Fibroblast of villous mesenchyme (primary cell): ENCODE data around the gene STIM1. TPM values are rescaled to one million over a fixed set of nuclear protein-coding genes. Genes with fewer than 3 reads are reported as not detected.

Experiments used
- DNase-seq: peaks from one replicate; pipeline ENCODE4 v3.0.0-alpha.2; 2010; ENCODE audit warnings: low read depth
- H3K4me3 ChIP-seq: 2 replicates; pipeline ENCODE4 v1.5.1; 2011; ENCODE audit warnings: low read depth, mild to moderate bottlenecking, low read length
- total RNA-seq: library from RNA; depleted of rRNA; stranded (reverse); fragments of >200 nt; gene quantifications from 2 replicates; pipeline ENCODE4 v1.2.3, GENCODE V29; 2012
- TF ChIP-seq, protein P1 (sequence below): IDR thresholded peaks from 2 replicates; pipeline ENCODE4 v1.5.1; 2012; ENCODE audit warnings: low read depth, mild to moderate bottlenecking, low read length; ENCODE audit not compliant: insufficient read depth

STIM1 gene
- total RNA-seq, 1 donor = 36.7 TPM

DNA sequence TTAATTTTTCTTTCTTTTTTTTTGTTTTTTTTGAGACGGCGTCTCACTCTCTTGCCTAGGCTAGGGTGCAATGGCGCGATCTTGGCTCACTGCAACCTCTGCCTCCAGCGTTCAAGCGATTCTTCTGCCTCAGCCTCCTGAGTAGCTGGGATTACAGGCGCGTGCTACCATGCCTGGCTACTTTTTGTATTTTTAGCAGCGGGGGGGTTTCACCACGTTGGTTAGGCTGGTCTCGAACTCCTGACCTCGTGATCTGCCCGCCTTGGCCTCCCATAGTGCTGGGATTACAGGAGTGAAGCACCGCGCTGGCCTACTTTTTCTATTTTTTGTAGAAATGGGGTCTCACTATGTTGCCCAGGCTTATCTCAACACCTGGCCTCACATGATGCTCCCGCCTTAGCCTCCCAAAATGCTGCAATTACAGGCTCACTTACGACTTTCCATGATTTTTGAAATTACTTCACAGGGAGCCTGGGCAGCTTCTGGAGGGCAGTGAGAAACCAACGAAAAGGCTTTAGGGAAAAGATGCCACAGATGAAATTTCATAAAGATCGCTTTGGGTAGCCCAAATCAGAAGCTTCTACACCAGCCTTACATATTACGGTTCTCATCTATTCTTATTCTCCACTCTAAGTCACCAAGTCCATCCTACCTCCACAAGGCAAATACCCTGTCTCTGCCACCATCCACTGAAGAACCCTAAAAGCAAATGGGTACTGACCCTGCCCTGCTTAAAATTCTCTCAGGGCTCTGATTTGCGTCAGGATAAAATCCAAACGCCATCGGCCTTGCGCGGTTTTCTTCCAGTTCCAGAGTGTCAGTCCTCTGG, 238.3 kb downstream of the STIM1 start:
- peak overlapping the region; percentile 92 for H3K4me3 ChIP-seq
- DNase-seq = no peak
- TF ChIP-seq, protein P1, sequence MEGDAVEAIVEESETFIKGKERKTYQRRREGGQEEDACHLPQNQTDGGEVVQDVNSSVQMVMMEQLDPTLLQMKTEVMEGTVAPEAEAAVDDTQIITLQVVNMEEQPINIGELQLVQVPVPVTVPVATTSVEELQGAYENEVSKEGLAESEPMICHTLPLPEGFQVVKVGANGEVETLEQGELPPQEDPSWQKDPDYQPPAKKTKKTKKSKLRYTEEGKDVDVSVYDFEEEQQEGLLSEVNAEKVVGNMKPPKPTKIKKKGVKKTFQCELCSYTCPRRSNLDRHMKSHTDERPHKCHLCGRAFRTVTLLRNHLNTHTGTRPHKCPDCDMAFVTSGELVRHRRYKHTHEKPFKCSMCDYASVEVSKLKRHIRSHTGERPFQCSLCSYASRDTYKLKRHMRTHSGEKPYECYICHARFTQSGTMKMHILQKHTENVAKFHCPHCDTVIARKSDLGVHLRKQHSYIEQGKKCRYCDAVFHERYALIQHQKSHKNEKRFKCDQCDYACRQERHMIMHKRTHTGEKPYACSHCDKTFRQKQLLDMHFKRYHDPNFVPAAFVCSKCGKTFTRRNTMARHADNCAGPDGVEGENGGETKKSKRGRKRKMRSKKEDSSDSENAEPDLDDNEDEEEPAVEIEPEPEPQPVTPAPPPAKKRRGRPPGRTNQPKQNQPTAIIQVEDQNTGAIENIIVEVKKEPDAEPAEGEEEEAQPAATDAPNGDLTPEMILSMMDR = no peak

DNA sequence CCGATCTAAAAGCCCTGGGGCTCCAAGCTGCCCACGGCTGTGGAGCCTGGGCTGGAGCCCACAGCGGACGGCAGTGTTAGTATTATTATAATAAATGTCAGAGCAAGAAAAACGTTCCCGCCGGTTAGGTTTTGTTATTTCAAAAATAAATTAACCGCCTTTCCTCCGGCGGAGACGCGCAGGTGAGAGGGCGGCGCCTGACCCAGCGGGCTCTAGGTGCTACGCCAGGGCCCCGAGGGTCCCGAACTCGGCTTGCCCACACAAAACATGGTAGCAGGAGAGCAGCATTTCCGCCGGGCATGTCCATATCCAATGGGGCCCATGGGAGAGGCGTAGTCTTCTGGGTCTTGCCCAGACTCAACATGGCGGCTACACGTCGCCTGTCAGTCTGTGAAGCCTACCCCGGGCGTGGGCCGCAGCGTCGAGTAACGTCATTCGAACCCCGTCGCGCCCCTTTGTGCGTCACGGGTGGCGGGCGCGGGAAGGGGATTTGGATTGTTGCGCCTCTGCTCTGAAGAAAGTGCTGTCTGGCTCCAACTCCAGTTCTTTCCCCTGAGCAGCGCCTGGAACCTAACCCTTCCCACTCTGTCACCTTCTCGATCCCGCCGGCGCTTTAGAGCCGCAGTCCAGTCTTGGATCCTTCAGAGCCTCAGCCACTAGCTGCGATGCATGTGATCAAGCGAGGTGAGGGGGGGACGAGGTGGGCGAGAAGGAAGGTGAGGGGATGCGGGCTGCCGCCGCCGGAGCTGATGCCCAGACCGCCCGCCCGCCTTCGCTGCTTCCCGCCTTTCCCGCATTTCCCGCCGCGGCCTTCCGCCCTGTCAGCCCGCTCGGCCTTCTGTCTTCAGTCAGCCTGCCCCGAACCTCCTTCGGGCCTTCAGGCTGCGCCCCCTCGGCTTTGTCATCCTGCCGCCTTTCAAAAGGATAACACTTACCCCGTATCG, 239.2 kb downstream of the STIM1 start, which contains the start of gene RRM1:
RRM1 (plus strand) TSS at position 452 of the 944 bp plus-strand sequence; CDS start at position 666, 214 bp downstream.
- H3K4me3 ChIP-seq = peak within 1 kb of the TSS; percentile 92
- TF ChIP-seq, protein P1 = no peak
- DNase-seq = peak; percentile 97

DNA sequence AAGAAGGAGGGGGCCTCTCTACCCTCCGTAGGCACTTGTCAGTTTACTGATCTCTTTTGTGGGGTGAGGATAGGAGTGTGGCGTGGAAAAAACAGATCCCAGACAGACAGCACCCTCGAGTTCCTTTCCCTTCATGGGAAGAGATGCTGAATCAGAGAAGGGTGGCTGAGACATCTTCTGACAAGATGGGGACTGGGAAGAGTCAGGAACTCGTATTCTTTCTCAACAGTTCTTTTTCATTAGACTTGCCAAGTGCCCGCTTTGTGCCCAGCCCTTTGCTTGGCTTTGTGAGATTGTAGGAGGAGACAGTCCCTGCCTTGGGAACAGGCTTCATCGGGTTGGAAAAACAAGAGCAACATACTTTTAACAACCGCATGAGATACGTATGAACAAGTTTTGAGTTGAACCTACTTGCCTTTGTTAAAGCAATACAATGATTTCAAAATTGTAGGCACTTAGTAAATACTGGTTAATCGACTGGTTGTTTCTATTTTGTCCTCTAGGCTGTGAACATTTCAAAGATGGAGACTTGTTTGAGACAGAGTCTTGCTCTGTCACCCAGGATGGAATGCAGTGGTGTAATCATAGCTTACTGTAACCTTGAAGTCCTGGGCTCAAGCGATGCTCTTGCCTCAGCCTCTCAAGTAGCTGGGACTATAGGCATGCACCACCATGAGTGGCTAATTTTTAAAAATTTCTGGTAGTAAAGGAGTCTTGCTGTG, 240.2 kb downstream of the STIM1 start:
- peak; percentile 69 for DNase-seq
- peak overlapping the region; percentile 92 for H3K4me3 ChIP-seq

DNA sequence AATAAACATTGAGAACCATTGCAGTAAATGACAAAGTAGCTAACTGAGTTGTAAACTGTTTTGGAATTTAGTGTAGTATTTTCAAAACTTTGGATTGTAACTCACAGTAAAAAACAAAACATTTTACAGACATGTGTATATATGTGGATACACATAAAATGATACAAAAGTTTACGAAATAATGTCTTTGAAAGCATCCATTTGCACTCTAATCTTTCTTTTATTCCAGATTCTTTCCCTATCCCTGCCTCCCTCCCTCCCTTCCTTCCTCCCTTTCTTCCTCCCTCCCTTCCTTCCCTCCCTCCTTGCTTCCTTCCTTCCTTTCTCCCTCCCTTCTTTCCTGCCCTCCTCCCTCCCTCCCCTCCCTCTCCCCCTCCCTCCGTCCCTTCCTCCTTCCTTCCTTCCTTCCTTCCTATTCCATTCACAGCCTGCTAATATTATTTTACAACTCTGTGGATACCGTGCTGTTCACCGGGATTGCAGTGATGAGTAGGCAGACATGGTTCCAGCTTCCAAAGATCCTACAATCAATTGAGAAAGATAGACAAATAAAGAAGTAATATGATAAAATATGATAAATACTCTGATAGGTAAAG, 242.7 kb downstream of the STIM1 start:
- peak; percentile 19 for DNase-seq

More for the DNA sequence above, 240.2 kb downstream of the STIM1 start:
- TF ChIP-seq, protein P1 = no peak

DNA sequence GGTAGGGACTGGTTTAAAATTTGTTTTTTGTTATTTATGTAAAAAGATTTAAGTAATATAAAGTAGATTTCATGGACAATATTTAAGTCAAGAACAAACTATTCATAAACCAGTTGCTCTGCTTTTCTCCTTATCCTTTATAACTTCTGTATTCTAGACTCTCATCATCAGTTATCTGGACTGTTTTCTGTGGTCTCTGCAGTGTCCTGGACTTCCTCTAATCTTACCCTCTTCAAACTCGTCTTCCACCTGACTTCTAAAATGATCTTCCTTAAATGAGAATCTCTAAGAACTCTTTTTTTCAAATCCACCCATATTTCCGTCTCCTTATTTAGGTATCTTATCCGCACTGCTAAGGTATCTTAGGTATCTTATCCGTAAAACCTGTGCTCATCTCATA, 247.2 kb downstream of the STIM1 start:
- H3K4me3 ChIP-seq = no peak overlapping the region
- no peak for DNase-seq
- TF ChIP-seq, protein P1 = no peak

More for the DNA sequence above, 242.7 kb downstream of the STIM1 start:
- TF ChIP-seq, protein P1 = no peak
- H3K4me3 ChIP-seq = no peak overlapping the region

DNA sequence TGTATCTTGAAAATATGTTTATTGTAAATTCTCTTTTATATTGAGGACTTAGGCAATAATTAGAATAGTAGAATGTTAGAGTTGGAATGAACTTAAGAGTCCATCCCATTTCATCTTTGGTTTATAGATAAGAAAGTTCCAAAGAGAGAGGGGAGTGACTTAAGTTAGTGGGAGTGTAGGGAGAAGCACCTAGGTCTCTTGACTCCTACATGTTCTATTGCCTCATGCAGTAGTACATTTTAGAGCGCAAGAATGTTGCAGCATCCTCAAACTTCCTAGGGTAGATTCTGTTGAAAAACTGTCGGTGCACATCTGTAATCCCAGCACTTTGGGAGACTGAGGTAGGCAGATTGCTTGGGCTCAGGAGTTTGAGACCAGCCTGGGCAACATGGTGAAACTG, 247.8 kb downstream of the STIM1 start:
- TF ChIP-seq, protein P1 = no peak
- H3K4me3 ChIP-seq = no peak overlapping the region
- no peak for DNase-seq
